GDM1 (cell line): ENCODE results near the gene HIBCH.
"Not testable (repeated sequence)": the region's sequence is repeated elsewhere in the genome, so short reads cannot be mapped to it uniquely, and the experiment has no call there.

Experiments used
- DNase-seq: peaks from one replicate; lab custom pipeline; 2025; lab: John Stamatoyannopoulos, UW

The HIBCH gene

GRCh38 chr2:190319555-190320498 is at the start of gene HIBCH:
Gene HIBCH (minus strand): TSS chr2:190319826. CDS start chr2:190319750, 76 bp downstream.
- DNase-seq, result peak; percentile 99

- DNase-seq, result no peak
These were observed 47.5 kb upstream of the HIBCH start for GRCh38 chr2:190367091-190367490.

- no peak for DNase-seq
These were observed 46.7 kb upstream of the HIBCH start for GRCh38 chr2:190366248-190366753.

- DNase-seq, result no peak
These were observed 46.0 kb upstream of the HIBCH start for GRCh38 chr2:190365499-190366204.

- DNase-seq, result no peak
These were observed 43.3 kb upstream of the HIBCH start for GRCh38 chr2:190362894-190363293.

DNA sequence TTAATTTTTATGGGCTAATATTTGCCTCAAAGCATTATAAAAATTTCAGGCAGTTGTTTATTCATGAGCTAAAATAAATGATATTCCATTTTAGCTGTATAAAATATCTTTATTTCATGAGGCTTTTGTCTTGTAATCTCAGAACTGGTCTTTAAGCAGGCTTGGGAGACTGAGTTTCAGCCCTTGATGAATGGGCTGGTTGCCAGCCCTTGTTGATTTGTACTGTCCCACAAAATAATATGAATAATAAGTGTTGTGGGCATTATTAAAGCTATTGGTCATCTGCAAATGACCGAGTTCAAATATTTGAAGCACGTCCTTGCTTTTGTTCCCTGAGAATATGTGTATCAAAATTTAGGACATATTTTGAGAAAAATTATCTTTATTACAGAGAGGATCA is 41.9 kb upstream of the HIBCH start:
- no peak for DNase-seq

GRCh38 chr2:190360965-190361364 is 41.3 kb upstream of the HIBCH start:
- no peak for DNase-seq

- DNase-seq, result no peak
These were observed 40.9 kb upstream of the HIBCH start for GRCh38 chr2:190360561-190360960.

GRCh38 chr2:190358655-190359448 is 39.2 kb upstream of the HIBCH start:
- DNase-seq, result not testable (repeated sequence)

- DNase-seq, result no peak
These were observed 38.0 kb upstream of the HIBCH start for GRCh38 chr2:190357600-190357999.

DNA sequence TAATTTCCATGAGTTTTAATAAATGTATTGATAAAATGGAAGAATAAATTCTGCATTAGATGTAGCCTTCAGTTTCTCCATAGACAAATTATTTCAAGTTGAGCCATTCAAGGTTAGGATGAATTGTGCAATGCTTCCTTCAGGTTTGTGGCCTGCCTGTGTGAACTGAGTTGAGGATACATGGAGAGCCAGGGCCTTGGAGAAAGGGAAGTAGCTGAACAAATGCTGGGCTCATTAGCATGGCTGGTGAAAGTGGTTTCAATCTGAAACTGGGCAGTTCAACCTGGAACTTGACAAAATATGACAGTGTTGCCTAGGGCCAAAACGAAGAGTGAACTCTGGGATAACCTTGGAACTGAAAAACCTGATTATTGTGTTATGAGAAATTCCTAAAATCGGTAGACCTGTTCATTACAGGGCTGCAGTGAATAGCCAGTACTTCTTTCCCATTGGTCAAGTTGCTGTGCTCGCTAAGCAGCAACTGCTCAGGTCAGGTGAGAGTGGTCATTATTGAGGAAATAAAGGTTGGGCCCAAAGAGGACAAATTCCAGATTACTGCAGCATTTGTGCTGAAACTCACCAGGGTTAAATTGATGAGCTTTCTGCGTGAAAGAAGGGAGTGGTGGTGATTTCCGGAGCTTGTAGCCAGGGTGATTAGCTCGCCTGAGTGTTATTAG is 36.5 kb upstream of the HIBCH start:
- DNase-seq, result peak; percentile 19

- DNase-seq, result no peak
These were observed 34.5 kb upstream of the HIBCH start for GRCh38 chr2:190354003-190354690.

DNA sequence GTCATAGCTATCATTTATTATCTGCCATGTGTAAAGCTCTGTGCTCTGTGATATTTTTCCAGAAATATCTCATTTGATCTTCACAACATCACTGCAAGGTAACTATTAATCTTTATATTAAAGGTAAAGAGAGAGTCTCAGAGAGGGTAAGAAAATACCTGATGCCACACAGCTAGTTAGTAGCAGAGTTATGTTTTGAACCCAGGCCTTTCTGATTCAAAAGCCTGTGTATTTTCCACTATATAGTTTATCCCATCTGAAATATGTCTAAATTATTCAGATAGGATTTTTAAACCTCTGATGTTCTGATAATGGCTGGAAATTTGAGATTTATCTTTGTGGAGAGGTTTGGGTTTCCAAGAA is 33.9 kb upstream of the HIBCH start:
- no peak for DNase-seq

- no peak for DNase-seq
These were observed 33.3 kb upstream of the HIBCH start for GRCh38 chr2:190352668-190353536.

DNA sequence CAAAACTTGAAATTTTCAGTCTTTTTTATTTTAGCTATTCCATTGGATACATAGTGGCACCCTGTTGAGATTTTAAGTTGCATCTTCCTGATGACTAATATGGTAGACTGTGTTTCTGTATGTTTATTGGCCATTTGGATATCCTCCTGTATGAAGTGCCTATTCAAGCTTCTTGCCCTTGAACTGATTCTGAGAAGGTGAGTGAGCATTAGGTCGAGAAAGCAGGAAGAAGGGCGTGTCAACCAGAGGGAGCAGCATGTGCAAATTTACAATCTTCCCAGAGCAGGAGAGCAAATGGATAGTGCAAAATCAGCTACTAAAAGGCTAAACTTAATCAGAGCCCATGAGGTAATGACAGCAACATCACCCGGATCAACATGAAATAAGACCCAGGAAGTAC is 32.3 kb upstream of the HIBCH start:
- no peak for DNase-seq

DNA sequence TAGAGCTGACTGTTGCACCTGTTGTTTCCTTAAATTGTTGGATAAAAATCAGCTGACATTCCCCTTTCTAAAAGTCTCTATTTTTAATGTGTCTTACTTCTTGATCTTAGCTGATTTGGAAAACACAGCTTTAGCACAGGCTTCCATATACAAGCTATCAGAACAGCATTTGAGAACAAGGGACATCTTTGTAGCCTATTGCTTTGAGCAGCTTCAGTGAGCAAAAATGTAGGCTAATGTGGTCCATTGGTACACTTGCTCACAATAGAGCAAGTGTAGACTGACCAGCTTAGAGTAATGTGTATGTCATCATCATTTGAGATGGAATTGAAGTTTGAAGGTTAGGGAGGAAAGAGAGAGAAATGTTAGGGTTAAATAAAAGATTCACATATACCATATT is 30.7 kb upstream of the HIBCH start:
- no peak for DNase-seq

DNA sequence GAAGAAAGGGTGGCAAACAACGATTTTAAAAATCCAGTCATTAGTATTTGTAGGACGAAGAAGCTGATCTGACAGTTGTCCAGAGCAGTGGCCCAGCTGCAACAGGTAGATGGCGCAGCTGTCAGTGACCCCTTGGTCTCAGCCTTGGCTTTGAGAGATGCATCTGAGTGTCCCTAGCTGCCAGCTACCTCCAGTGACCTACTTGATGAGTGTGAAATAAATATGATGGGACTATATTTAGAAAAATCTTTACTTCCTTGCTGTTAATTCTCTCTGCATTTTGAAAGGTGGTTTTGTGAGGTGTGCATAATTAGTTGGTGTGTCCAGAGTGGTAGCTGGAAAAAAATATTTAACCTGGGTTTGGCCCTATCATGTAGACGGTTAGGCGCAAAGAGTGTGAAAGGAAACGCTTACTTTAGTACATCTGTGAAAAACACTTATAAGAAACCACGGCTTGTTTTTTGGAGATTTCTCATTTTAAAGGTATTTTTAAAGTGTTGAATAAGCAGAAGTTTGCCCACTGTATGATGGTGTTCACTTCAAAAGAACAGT is 24.7 kb upstream of the HIBCH start:
- DNase-seq, result no peak

DNA sequence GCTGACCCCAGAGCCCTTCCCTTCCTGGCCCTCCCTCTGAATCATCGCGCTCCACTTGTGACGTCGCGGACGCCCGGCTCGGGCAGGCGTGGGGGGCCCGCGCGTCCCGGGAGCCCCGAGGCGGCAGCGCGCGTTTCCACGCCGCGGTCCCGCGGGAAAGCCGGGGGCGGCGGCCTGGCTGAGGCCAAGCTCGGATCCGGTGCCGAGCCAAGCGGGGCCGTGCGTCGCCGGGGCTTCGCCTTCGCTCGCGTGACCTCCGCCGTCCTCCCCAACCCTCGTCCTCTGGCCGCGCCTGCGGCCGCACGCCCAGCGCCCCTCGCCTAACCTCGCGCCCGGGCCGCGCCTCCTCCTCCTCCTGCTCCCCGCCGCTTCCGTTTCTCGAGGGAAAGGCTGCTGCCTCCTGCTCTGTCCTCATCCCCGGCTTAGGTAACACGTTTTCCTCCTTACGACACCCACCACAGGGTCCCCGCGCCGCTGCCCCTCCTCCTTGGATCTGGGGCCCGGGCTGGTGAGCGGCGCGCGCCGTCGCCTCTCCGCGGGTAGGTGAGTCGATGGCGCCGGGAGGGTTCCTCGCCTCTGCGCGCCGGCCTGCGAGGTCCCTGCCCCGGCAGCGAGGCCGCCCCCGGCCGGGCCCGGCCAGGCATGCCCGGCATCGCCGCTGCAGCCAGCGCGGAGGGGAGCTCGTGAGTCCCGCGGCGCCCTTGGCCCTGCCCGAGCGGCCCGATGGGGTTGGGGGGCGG is 24.1 kb upstream of the HIBCH start, which contains the start of gene INPP1:
Gene INPP1 (plus strand): TSS at position 54 of the 740 bp plus-strand sequence. CDS start 16,514 bp downstream, outside the sequence.
- DNase-seq, result peak; percentile 52

DNA sequence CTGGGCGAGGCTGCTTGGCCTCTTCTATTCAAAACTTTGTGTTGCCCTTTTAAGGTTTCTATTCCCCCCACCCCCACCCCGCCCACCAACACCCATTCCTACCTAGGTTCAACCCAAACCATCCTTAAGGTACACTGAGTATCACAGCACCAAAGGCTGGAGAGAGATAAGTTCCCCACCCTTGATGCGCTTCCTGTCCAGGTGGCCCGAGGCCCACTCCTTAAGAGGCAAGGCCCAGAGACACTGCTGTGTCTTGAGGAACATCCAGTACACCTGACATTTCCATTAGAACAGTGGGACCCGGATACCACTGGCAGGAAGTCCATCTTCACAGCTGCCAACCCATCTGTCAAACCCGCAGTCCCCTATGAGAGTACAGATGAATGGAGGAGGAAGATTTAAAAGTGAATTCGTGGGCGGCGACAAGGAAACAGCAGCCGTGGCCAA is 23.5 kb upstream of the HIBCH start:
- no peak for DNase-seq
